C4-2B (cell line): ENCODE measurements around the gene CRY2.
"Not testable (repeated sequence)": the region's sequence is repeated elsewhere in the genome, so short reads cannot be mapped to it uniquely, and the experiment has no call there.

Experiments
- H3K27ac ChIP-seq: fragments of 450-650 bp; 2 replicates; pipeline ENCODE4 v1.5.1; 2017
- CTCF ChIP-seq: fragments of 450-650 bp; conservative IDR thresholded peaks from 2 replicates; pipeline ENCODE4 v1.5.1; 2017; ENCODE audit warnings: mild to moderate bottlenecking
- ZFX ChIP-seq: fragments of 450-650 bp; IDR thresholded peaks from 2 replicates; pipeline ENCODE4 v1.6.1; 2017

The CRY2 gene

GRCh38 chr11:45833761-45834160 lies 13.5 kb upstream of the CRY2 start:
- no peak for TF ChIP-seq ZFX
- no peak for TF ChIP-seq CTCF
- no peak overlapping the region for H3K27ac ChIP-seq

GRCh38 chr11:45834298-45834756 lies 12.9 kb upstream of the CRY2 start:
- TF ChIP-seq CTCF (no peak), ZFX (no peak)
- H3K27ac ChIP-seq: no peak overlapping the region

- TF ChIP-seq ZFX: no peak
- no peak for TF ChIP-seq CTCF
- no peak overlapping the region for H3K27ac ChIP-seq
Measured at GRCh38 chr11:45839204-45839603, 8.1 kb upstream of the CRY2 start.

GRCh38 chr11:45840251-45840650 lies 7.0 kb upstream of the CRY2 start:
- not testable (repeated sequence) for H3K27ac ChIP-seq

GRCh38 chr11:45843158-45843924 lies 3.9 kb upstream of the CRY2 start:
- H3K27ac ChIP-seq: peak overlapping the region; percentile 65

GRCh38 chr11:45844822-45845578 lies 2.3 kb upstream of the CRY2 start:
- no peak for TF ChIP-seq CTCF
- TF ChIP-seq ZFX: no peak
- H3K27ac ChIP-seq: no peak overlapping the region

More at GRCh38 chr11:45843158-45843924, 3.9 kb upstream of the CRY2 start:
- no peak for TF ChIP-seq ZFX
- peak; percentile 99 for TF ChIP-seq CTCF

GRCh38 chr11:45846174-45846675 lies 1.1 kb upstream of the CRY2 start:
- no peak overlapping the region for H3K27ac ChIP-seq

More at GRCh38 chr11:45846174-45846675, 1.1 kb upstream of the CRY2 start:
- no peak for TF ChIP-seq CTCF
- TF ChIP-seq ZFX: no peak
